OCI-LY1 (cell line): ENCODE results near the gene ZMYM3.
"Not testable (repeated sequence)": the region's sequence is repeated elsewhere in the genome, so short reads cannot be mapped to it uniquely, and the experiment has no call there.

ENCODE experiments used
- H2AFZ ChIP-seq: fragments of 200-600 bp; sonication (generic), shearing (Covaris generic); 2 replicates; pipeline ENCODE4 v1.6.0; 2014; ENCODE audit warnings: antibody characterized with exemption, mild to moderate bottlenecking, low read length
- H3F3A ChIP-seq: fragments of 200-600 bp; sonication (generic), shearing (Covaris generic); 2 replicates; pipeline ENCODE4 v1.6.0; 2014; ENCODE audit warnings: mild to moderate bottlenecking, antibody characterized with exemption, low read length, moderate library complexity; ENCODE audit not compliant: insufficient read depth
- H3K27ac ChIP-seq: fragments of 200-600 bp; sonication (generic); 2 replicates; pipeline ENCODE4 v1.5.1; 2014; ENCODE audit warnings: low read length, mixed run types, mild to moderate bottlenecking, low read depth; ENCODE audit not compliant: poor library complexity, severe bottlenecking
- H3K27me3 ChIP-seq: fragments of 200-600 bp; sonication (generic); 2 replicates; pipeline ENCODE4 v1.6.0; 2014; ENCODE audit warnings: antibody characterized with exemption, mild to moderate bottlenecking, low read length, moderate library complexity; ENCODE audit not compliant: insufficient read depth
- H3K36me3 ChIP-seq: fragments of 200-600 bp; sonication (generic); 2 replicates; pipeline ENCODE4 v1.6.1; 2014; ENCODE audit warnings: mild to moderate bottlenecking, antibody characterized with exemption, low read length, moderate library complexity, mixed read lengths; ENCODE audit not compliant: insufficient read depth
- H3K4me1 ChIP-seq: fragments of 200-600 bp; sonication (generic); 2 replicates; pipeline ENCODE4 v1.5.1; 2014; ENCODE audit warnings: mild to moderate bottlenecking, low read length, moderate library complexity; ENCODE audit not compliant: insufficient read depth, severe bottlenecking
- H3K4me2 ChIP-seq: fragments of 200-600 bp; sonication (generic), shearing (Covaris generic); 2 replicates; pipeline ENCODE4 v1.6.1; 2014; ENCODE audit warnings: low read length
- H3K4me3 ChIP-seq: fragments of 200-600 bp; sonication (generic); 2 replicates; pipeline ENCODE4 v1.5.1; 2014; ENCODE audit warnings: low read length, low read depth, mild to moderate bottlenecking, mixed read lengths; ENCODE audit not compliant: poor library complexity, severe bottlenecking
- H3K79me2 ChIP-seq: fragments of 200-600 bp; shearing (Covaris generic); 2 replicates; pipeline ENCODE4 v1.6.1; 2016; ENCODE audit warnings: mixed run types, low read length, mixed read lengths; ENCODE audit not compliant: insufficient read depth
- H3K9ac ChIP-seq: fragments of 200-600 bp; sonication (generic), shearing (Covaris generic); 2 replicates; pipeline ENCODE4 v1.6.1; 2014; ENCODE audit warnings: mild to moderate bottlenecking, low read length, mixed read lengths
- H3K9me2 ChIP-seq: fragments of 200-600 bp; sonication (generic), shearing (Covaris generic); 2 replicates; pipeline ENCODE4 v1.6.1; 2014; ENCODE audit warnings: low read depth, mild to moderate bottlenecking, low read length, mixed read lengths
- H3K9me3 ChIP-seq: fragments of 200-600 bp; shearing (Covaris generic); 2 replicates; pipeline ENCODE4 v1.6.1; 2014; ENCODE audit warnings: low read length, mixed read lengths
- H4K20me1 ChIP-seq: fragments of 200-600 bp; sonication (generic), shearing (Covaris generic); 2 replicates; pipeline ENCODE4 v1.6.0; 2016; ENCODE audit warnings: mild to moderate bottlenecking, low read length; ENCODE audit not compliant: insufficient read depth
- EZH2 ChIP-seq: fragments of 200-600 bp; sonication (generic), shearing (Covaris generic); IDR thresholded peaks from 2 replicates; pipeline ENCODE4 v1.8.0; 2017; ENCODE audit warnings: borderline replicate concordance, mixed run types, mild to moderate bottlenecking, antibody characterized with exemption, low read length, moderate library complexity, mixed read lengths
- TF ChIP-seq, protein P1 (sequence below): fragments of 200-600 bp; sonication (generic), shearing (Covaris generic); IDR thresholded peaks from 2 replicates; pipeline ENCODE4 v1.5.1; 2017; ENCODE audit warnings: mild to moderate bottlenecking, antibody characterized with exemption, low read length, moderate library complexity, mixed read lengths

ZMYM3 gene

DNA sequence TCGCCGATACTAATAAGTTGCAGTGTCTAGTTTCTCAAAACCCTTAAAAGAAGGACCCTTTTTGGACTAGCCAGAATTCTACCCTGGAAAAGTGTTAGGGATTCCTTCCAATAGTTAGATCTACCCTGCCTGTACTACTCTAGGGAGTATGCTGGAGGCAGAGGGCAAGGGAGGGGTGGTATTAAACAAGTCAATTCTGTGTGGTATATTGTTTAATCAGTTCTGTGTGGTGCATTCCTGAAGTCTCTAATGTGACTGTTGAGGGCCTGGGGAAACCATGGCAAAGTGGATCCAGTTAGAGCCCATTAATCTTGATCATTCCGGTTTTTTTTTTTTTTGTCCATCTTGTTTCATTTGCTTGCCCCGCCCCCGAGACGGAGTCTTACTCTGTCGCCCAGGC is 46.1 kb upstream of the ZMYM3 start:
- H3K36me3 ChIP-seq: peaks cover 81% of the 10 kb centered on the region
- not testable (repeated sequence) for H4K20me1 ChIP-seq, H3K9me3 ChIP-seq, H3K79me2 ChIP-seq, H3K4me3 ChIP-seq, H2AFZ ChIP-seq, H3K27me3 ChIP-seq, H3K27ac ChIP-seq, H3K4me1 ChIP-seq, H3F3A ChIP-seq, H3K4me2 ChIP-seq, H3K9me2 ChIP-seq, H3K9ac ChIP-seq

DNA sequence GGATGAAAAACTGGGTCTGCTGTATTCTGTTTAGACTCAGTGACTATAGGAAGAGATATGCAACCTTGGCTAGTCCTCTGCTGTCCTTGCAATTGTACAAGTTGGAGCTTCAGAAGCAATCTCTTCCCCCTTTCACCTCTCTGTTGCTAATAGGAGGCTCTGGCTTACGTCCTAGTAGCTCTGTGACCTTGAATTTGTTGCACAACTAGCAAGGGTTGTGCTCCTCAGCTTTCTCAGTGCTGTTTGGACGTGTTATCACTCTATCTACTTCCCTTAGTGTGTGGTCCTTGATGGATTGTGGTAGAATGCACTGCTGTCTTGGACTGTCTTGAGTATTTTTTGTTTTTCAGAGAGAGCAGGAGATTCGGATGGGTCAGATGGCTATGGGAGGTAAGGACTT is 44.2 kb upstream of the ZMYM3 start:
- Histone ChIP-seq H2AFZ (no peak overlapping the region), H3K27me3 (no peaks in the 10 kb centered on the region), H3K4me3 (no peak overlapping the region), H3K36me3 (peaks cover 82% of the 10 kb centered on the region), H3K9me3 (no peaks in the 10 kb centered on the region), H4K20me1 (no peaks in the 10 kb centered on the region), H3K9ac (no peak overlapping the region), H3K4me2 (no peak overlapping the region), H3K27ac (no peak overlapping the region), H3K4me1 (no peaks in the 10 kb centered on the region), H3K9me2 (no peaks in the 10 kb centered on the region), H3F3A (no peaks in the 10 kb centered on the region), H3K79me2 (no peaks in the 10 kb centered on the region)
- TF ChIP-seq EZH2: no peak
- TF ChIP-seq, protein P1, sequence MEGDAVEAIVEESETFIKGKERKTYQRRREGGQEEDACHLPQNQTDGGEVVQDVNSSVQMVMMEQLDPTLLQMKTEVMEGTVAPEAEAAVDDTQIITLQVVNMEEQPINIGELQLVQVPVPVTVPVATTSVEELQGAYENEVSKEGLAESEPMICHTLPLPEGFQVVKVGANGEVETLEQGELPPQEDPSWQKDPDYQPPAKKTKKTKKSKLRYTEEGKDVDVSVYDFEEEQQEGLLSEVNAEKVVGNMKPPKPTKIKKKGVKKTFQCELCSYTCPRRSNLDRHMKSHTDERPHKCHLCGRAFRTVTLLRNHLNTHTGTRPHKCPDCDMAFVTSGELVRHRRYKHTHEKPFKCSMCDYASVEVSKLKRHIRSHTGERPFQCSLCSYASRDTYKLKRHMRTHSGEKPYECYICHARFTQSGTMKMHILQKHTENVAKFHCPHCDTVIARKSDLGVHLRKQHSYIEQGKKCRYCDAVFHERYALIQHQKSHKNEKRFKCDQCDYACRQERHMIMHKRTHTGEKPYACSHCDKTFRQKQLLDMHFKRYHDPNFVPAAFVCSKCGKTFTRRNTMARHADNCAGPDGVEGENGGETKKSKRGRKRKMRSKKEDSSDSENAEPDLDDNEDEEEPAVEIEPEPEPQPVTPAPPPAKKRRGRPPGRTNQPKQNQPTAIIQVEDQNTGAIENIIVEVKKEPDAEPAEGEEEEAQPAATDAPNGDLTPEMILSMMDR: no peak

DNA sequence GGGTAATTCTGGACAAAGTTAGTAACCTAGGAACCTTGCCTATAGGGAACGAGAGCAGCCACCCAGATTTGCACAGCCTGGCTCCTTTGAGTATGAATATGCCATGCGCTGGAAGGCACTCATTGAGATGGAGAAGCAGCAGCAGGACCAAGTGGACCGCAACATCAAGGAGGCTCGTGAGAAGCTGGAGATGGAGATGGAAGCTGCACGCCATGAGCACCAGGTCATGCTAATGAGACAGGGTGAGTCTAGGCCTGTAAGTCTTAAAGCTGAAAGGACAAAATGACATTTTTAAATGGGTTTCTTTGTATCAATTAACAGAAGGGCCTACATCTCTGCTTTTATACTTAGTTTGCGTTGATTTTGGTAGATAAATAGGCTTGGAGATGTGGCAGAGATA is 42.9 kb upstream of the ZMYM3 start:
- Histone ChIP-seq H3K79me2 (no peaks in the 10 kb centered on the region), H2AFZ (no peak overlapping the region), H3F3A (no peaks in the 10 kb centered on the region), H3K9me3 (no peaks in the 10 kb centered on the region), H3K27ac (no peak overlapping the region), H3K9ac (no peak overlapping the region), H3K9me2 (no peaks in the 10 kb centered on the region), H3K27me3 (no peaks in the 10 kb centered on the region), H3K36me3 (peaks cover 88% of the 10 kb centered on the region), H3K4me1 (no peaks in the 10 kb centered on the region), H3K4me2 (no peak overlapping the region), H4K20me1 (no peaks in the 10 kb centered on the region), H3K4me3 (no peak overlapping the region)
- TF ChIP-seq, protein P1: no peak
- no peak for TF ChIP-seq EZH2

DNA sequence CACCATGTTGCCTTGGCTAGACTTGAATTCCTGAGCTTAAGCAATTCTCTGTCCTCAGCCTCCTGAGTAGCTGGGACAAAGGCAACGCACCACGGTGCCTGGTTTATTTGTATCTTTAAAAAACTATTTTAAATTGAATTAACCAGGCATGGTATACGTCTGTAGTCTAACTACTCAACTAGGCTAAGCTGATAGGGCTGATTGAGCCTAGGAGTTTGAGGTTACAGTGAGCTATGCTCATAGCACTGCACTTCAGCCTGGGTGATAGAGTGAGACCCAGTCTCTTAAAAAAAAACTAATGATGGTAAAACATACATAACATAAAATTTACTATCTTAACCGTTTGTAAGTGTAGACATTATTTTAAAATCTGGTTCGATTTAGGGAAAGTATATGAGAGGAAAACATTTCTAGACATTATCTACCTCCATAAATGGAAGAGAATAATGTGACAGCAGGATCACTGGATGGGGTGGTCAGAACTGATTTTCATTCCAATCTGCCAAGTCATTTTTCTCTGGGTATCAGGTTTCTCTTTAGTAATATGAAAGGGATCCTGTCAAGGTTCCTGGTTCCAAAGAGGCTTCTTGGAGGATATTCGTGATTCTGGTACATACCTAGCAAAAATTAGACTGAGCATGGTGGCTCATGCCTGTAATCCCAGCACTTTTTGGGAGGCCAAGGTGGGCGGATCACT is 38.9 kb upstream of the ZMYM3 start:
- TF ChIP-seq, protein P1: no peak
- TF ChIP-seq EZH2: no peak
- H3K27me3 ChIP-seq: no peaks in the 10 kb centered on the region
- no peak overlapping the region for H3K27ac ChIP-seq
- no peak overlapping the region for H3K4me3 ChIP-seq
- peaks cover 10% of the 10 kb centered on the region for H3K79me2 ChIP-seq
- H3K9me2 ChIP-seq: no peaks in the 10 kb centered on the region
- H3K4me1 ChIP-seq: no peaks in the 10 kb centered on the region
- H4K20me1 ChIP-seq: no peaks in the 10 kb centered on the region
- no peak overlapping the region for H3K4me2 ChIP-seq
- no peaks in the 10 kb centered on the region for H3K9me3 ChIP-seq
- H3K9ac ChIP-seq: no peak overlapping the region
- peaks cover 79% of the 10 kb centered on the region for H3K36me3 ChIP-seq
- H3F3A ChIP-seq: no peaks in the 10 kb centered on the region
- H2AFZ ChIP-seq: no peak overlapping the region
